Erythroblast (primary cell): ENCODE data around the gene ANKRD16.

Experiments
- GATA1 ChIP-seq: IDR thresholded peaks from 2 replicates; pipeline ENCODE4 v1.6.1; 2011; ENCODE audit warnings: low read depth, mild to moderate bottlenecking, control low read depth, low read length, moderate library complexity
- POLR2A ChIP-seq: IDR thresholded peaks from 2 replicates; pipeline ENCODE4 v1.6.1; 2011; ENCODE audit warnings: mild to moderate bottlenecking, low read length

- no peak for TF ChIP-seq POLR2A
- TF ChIP-seq GATA1: no peak
These were observed 40.6 kb upstream of the ANKRD16 start for GRCh38 chr10:5930272-5930671.
